Ammon's horn (tissue), 1 donor: ENCODE measurements around the gene NTRK1.

Experiments used
- DNase-seq: peaks from one replicate; pipeline ENCODE4 v3.0.0-alpha.2; 2016; ENCODE audit warnings: low spot score

The NTRK1 gene

DNA sequence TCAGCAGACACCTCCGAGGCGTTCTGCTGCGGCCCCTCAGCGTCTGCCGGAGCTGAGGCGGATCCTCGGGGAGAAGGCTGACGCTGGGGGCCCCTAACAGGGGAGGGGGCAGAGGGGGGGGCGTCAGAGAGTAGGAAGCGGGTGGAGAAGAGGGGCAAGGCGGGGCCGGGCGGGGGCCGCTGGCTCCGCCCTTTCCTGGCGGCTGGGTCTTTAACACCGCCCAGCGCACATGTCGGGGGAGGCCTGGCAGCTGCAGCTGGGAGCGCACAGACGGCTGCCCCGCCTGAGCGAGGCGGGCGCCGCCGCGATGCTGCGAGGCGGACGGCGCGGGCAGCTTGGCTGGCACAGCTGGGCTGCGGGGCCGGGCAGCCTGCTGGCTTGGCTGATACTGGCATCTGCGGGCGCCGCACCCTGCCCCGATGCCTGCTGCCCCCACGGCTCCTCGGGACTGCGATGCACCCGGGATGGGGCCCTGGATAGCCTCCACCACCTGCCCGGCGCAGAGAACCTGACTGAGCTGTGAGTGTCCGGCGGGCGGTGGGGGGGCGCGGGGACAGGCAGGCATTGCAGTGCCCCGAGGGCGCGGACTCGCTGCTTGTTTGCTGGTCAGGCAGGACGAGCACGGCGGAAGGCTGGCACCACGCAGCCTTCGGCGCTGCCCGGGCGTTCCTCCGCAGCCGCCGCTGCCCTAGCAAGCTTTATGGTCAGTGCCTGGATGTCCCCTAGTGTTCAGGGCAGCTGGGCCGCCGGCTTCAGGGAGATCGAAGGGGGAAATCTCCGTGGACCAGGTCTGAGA lies at the start of gene NTRK1:
Gene NTRK1, plus strand, starts transcription at position 238 of the 796 bp plus-strand sequence. Its CDS starts 70 bp downstream, at position 308.
- DNase-seq: peak; percentile 45

DNA sequence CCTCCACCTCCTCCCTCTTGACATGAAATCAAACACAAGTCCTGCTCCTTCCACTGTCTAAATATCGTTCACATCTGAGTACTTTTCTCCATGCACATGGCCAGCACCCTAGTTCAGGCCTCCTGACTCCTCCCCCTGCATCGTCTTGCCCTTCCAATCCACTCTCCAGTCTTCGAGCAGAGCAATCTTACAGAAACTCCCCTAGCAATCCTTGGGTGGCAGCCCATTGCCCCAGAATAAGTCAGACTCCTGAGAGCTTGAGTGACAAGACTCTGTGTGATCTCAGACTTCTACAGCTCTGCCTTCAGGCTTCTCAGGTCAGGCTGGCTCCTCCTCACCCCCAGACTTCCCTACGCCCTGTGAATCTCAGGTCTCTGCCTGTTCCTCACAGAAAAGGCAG lies 49.5 kb upstream of the NTRK1 start:
- no peak for DNase-seq

DNA sequence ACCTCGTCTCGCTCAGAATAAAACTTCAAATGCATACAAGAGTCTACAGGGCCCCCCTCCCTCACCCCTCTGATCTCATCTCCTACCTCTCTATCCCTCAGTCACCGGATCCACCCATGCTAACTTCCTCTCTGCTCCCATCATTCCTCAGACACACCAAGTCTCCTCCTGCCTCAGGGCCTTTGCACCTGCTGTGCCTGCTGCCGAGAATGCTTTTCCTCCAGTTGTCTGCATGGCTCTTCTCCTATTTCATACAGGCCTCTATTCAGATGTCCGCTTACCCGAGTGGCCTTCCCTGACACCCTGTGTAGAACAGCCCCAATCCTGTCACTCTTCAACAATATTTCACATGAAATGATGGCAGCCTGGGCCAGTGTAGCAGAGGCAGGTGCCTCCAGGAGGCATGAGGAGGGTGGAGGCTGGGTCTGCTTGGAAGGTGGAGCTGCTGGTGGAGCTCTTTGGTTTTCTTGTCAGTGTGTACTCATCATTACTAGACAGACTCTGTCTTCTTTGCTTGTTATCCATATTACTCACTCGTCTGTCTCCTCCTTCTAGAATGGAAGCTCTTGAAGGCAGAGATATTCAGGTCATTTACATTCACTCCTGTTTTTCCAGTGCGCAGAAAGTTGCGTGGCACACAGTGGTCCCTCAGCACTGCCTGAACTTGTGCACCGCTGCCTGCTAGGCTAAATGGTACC lies 48.2 kb upstream of the NTRK1 start:
- DNase-seq: no peak

DNA sequence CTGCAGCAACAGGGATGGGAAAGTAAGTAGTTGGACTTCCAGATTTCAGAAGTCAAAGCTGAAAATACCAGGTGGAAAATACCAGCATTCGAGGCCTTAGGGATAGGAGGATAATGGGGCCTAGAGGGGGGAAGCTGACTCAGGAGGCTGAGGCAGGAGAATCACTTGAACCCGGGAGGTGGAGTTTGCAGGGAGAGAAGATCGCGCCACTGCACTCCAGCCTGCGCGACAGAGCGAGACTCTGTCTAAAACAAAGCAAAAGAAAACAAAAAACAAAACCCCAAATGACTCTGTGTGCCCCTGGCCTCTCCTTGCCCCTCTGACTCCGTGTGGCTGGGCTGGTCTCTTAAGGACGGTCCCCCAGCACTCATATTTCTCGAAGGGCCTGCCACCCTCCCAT lies 47.4 kb upstream of the NTRK1 start:
- no peak for DNase-seq

DNA sequence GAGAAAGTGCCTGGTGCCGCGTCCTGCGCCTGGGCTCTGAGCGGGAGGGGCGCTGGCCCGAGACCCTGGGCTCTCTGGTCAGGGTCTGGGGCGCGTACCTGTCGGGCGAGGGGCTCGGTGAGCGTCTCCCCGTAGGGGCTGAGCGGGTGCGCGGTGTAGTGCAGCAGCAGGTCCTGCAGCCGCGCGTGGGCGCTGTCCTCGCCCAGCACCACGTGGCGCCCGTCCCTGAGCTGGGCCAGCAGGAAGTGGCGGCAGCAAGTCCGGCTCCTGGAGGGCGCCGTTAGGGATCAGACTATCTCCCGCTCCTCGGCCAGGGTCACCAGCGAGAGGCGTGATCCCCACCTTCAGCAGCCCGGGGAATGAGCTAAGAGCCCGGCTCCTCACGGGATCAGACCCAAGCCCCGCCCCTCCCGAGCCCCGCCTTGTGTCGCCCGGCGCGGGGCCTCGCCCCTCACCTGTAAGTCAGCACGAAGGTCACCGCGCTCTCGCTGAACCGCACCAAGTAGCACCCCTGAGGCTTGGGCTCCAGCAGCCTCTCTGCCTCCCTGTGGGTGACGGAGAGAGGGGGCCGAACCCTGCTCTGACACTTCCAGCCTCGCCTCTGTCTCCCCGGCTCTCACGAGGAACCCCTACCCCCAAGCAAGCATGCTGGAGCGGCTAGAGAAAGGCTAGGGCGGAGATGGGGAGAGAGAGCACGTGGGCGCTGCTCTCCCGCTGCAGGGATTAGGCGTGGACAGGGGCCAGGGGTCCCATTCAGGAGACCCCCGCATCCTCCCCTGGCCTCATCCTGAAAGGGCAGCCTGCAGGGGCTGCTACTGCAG lies 46.7 kb upstream of the NTRK1 start:
- peak; percentile 72 for DNase-seq

DNA sequence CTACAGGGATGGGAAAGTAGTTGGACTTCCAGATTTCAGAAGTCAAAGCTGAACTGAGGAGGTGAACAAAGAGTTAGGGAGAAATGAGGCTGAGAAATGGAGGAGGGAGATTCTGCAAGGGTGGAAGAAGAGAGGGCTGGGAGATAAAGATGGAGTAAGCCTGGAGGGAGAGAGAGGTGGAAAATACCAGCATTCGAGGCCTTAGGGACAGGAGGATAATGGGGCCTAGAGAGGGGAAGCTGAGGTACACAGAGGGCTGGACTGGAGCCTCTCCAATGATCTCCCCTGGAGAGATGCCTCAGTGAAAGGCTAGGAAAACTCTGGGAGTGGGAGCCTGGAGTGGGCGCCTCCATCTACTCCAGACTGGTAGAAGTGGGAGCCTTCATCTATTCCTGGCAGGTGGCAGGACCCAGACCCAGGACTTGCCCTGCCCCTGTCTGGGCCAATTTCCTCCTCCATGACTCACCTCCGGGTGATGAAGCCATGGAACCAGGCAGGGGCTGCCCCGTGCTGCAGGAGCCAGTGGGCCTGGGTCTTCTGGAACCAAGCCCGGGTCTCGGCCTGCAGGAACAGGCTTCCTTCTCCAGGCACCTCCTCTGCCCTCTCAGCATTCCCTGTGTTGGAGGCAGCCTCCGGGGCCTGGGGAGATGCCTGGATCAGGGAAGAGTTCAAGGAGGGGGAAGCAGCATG lies 45.9 kb upstream of the NTRK1 start:
- no peak for DNase-seq

DNA sequence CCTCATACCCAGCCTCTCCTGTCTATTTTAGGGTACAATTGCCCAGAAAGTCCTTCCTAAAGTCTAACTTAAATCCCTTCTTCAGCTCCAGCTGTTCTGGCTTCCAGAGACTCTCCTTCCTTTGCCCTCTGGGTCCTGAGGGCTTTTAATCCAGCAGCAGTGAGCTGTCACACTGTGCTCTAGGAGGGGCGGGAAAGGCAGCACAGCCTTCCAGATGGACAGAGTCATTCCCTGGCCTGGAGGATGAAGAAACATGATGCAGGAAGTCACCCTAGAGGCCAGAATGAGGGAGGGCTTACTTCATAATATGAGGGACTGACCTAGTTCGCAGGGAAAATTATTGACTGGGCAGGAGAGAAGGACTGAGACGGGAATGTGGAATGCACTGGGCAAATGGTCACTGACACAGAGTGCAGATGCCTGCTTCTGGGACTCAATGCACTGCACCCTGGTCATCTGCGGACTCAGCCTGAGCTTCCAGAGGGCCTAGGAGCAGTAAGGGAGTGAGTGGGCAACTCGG lies 45.3 kb upstream of the NTRK1 start:
- no peak for DNase-seq

DNA sequence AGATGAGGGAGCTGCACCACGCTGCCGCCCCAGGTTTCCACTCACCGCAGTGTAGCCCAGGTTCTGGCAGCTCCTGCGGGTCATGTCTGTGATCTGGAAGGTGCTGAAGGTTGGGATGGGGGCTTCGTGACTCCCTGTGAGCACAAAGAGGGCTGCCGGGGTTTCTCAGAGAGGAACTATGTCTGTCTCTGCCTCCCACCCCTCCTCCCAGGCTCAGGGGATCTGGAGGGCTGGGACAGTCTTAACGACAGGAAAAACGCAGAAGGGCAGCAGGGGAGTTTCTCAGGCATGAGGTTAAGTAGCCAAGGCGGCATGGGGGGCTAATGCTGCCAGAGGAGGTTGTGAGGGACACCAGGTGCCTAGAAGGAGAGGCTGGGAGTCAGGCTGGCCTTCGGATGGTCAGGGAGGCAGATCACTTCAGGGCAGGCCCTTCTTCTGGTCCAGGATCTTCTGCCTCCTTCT lies 44.7 kb upstream of the NTRK1 start:
- DNase-seq: no peak

DNA sequence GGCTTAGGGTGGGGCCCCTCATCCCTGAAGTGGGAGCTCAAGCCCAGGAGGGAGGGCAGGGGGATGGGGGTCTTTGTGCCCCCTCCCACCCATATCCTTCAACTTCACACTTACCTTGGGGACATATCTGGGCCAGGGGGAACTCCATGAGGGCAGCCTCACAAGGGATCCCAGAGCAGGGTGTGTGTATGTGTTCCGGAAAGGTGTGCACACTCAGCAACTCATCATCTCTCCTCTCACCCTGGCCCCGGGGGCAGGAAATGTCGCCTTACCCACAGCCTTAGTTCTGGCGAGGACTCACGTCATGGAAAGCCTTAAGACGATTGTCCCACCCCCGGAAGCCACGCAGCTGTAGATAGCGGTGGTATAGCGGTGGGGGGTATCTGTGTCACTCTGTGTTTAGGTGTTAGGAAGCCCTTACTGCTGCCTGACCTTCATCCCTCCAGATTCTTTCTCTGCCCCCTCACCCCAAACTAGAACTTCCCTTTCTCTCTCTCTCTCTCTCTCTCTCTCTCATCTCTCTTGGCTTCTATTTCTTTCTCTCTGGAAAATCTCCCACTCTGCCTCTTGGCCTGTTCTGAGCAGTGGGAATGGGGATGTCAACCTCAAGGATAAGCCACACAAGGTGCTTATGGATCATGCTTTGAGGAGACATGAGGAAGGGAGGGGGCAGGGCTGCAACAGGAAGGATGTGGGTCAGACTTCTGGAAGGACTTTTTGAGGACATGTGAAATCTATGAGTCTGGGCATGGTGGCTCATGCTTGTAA lies 43.9 kb upstream of the NTRK1 start, which contains the start of gene SH2D2A:
Gene SH2D2A, minus strand, starts transcription at position 288 of the 768 bp plus-strand sequence. Its CDS starts 140 bp downstream, at position 148.
- no peak for DNase-seq

DNA sequence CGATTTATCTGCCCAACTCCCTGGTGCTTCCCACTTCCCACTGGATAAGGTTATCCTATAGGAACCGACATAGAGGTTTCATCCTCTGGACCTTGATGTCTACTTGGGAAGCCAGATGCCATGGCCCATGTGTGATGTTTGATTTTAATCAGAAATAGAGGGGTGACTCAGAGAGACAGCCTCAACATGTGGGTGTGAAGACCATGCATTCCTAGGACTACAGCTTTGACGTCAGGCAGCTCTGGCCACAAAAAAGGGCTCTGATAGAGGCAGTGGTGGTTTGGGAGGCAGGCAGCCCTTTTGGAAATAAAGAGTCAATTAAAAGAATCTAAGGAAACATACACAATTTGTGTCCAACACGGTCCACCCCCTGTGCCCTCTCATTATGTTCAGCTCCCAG lies 38.9 kb upstream of the NTRK1 start:
- DNase-seq: no peak

DNA sequence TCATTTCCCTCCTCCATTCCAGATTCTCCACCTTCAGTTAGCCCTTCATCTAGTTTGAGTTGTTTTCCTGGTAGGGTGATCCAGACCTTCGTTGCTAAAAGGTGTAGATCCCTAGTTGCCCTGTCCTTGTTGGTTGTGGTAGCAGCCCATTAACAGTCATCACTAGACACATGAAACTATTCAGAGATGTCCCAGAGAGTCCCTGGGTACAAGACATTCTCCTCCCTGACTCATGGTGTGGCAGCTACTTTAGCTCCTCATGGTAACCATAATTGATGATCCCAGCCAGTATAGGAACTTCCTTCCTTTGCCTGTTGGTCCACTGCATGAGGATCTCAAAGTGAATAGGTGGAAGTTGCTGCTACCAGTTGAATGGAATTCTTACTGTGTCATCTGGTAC lies 38.0 kb upstream of the NTRK1 start:
- no peak for DNase-seq

DNA sequence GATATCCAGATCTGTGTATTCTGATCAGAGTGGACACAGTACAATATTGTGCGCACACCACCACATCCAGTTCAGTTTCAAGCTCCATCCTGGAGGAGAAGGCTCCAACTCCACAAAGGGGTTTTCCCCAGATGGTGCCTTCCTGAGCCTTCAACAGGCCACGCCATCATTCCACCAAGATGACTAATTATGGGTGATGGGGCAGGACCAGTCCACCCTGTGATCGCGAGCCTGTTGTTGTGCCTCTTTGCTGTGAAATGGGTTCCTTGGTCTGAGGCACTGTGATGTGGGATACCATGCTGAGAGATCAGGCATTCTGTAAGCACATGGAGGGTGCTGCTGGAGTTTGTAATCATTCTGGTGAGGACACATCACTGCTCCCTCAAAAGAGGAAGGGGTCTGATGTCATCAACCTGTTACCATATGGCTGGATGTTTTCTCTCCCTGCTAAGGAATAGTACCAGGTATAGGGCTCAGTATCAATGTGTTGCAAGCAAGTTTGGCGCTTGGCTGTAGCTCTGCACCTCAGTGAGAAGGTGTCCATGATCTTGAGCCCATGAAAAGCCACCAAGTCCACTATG lies 37.4 kb upstream of the NTRK1 start:
- DNase-seq: no peak

DNA sequence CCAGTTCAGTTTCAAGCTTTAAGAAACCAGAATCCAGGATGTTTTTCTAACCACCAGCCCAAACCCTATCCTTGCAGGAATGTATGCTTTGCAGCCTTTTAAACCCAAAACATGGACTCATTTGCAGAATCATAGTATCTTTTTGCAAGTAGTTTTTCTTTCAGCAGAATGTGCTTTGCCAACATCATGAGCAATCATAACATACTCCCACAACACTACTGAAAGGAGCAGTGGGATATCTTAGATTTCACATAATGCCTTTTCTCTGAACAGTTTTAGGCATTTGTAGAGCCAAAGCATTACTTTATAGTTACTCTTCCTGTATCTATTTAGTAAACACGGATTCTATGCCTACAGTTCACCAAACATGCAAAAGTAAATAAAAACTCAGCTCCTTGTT lies 34.0 kb upstream of the NTRK1 start:
- no peak for DNase-seq

DNA sequence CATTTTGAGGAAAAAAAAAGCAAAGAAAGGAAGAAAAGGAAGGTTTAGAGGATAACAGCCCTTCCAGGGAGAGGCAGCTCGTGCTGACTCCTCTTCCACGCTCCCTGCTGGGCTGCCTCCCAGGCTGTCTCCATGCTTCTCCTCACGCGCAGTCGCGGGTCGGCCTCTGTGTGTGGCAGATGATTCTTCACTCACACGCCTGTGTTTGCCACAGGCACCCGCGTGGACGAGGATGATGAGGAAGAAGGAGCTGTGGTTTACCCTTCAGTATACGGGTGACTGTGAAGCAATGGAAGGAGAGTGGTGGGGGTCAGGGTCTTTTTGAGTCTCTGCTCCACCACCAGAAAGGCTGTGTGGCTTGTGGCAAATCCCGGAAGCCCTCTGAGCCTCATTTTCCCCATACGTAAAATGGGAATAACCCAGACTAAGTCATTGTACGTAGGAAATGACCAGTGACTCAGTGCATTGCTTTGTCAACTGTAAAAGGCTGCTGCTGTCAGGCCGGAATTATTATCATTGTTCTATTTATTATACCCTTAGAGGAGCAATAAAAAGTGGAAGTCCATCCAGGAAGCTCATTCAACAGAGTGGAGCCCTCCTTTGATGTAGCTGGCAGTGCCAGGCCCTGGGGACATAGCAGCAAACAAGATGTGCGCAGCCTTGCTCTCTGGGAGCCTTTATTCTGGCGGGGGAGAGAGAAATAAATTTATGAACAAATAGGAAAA lies 32.1 kb upstream of the NTRK1 start:
- DNase-seq: no peak

DNA sequence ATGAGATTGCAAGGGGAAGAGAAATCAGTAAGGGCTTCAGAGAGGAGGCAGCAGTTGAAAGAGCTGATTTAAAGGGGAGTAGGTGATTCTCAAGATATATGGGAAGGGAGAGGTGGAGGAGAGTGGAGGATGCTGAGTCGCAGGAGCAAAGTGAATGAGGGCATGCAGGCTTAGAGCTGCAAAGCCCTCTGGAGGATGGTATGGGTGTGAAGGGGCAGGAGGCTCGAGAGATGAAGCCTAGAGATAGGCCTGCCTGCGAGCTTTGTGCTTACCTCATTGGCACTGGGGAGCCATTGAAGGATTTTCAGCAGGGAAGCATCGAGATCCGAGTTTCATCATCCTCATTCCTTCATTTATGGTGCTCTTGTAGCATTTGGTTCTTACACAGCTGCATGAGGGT lies 28.2 kb upstream of the NTRK1 start:
- DNase-seq: no peak

DNA sequence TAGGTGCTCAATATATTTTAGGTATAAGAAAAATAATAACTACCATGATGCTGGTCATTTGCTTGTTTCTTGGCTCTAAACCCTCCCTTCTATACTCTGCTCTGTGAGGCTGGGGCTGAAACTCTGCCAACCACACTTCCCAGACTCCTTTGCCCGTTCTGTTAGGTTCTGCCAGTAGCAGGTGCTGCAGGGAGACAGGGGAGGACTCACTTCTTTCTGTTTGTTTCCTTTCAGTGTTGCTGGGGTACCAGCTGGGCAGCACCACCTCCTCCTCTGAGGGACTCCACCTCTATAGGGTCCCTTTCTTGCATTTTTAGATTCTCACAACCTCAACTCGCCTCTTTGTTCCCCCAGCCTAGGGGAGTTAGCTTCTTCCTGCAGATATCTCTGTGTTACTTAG lies 27.1 kb upstream of the NTRK1 start:
- no peak for DNase-seq

DNA sequence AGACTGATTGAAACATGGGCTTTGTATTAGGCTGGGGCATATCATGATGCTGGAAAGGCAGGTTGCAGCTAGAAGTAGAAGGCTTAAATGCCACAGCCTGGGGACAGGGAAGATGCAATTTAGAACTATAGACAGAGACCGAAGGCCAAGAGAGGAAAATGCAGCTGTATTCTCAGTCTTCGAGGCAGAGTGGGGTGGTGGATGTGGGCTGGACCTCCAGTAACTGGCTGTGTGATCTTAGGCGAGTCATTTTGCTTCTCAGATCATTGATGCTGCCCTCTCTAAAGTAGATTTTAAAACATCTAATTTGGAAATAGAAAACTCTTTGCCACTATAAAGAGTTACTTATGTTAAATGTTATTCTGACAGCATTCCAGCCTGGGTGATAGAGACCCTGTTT lies 26.3 kb upstream of the NTRK1 start:
- DNase-seq: no peak

DNA sequence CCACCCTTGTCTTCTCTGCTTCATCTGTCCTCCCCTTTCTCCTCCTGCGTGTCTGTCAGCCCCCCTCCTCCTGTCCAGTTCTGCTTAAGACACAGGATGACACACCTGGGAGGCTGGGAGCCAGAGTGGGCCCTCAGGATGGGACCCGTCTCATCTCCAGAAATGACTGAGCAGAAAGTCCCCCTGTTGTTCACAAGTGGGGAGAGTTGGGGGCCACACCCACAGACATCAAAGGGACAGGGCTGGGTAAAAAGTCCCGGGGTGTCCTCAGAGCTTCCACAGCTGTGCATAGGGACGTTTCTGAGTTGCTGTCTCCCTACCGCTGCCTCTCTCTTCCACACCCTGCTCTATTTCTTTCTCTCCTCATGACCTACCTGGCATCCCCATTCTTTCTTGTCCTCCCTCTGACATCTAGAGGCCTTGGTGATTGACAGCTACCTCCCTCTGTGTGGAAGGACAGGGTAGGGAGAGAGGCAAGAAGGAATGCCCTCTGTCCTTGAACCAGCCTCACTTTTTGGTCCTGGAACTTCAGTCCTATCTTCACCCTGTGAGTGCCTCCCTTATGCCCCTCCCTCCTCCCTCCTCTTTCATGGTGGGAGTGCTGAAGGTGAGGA lies 24.5 kb upstream of the NTRK1 start:
- no peak for DNase-seq

DNA sequence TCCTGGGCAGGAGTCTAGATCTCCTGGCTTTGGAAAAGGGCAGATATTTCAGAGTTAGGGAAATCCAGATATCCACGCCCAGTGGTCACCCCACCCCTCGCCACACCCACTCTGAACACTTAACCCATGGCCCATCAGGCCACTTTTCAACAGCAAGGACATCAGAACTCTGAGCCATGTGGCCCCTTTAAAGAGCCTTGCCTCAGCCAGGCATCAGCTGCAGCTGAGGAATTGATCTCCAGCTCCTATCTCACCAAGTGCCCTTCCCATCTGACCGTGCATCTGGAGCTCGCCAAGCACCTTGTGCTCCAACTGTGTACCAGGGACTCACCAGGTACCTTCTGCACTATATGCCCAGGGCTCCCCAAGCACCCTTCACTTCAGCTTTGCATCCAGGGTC lies 23.8 kb upstream of the NTRK1 start:
- no peak for DNase-seq
